Astrocyte (in vitro differentiated cells and primary cell): ENCODE measurements around the gene WBP1L. TPM values are rescaled to one million over a fixed set of nuclear protein-coding genes. Genes with fewer than 3 reads are reported as not detected.
"Not testable (repeated sequence)": the region's sequence is repeated elsewhere in the genome, so short reads cannot be mapped to it uniquely, and the experiment has no call there.

ENCODE experiments used
- DNase-seq: peaks from one replicate; pipeline ENCODE4 v3.0.0-alpha.2; 2010; ENCODE audit warnings: low read depth
- FAIRE-seq: peaks from 2 replicates; lab custom pipeline; 2011; peaks lifted over from hg19 to GRCh38; lab: Jason Lieb, UNC
- H2AFZ ChIP-seq: 2 replicates; pipeline ENCODE4 v1.6.0; 2012; ENCODE audit warnings: low read depth, low read length, inconsistent platforms
- H3K27ac ChIP-seq: 2 replicates; pipeline ENCODE4 v1.5.1; 2011; ENCODE audit warnings: low read depth, low read length, inconsistent platforms
- H3K27me3 ChIP-seq: 2 replicates; pipeline ENCODE4 v1.6.0; 2011; ENCODE audit warnings: low read length, inconsistent platforms; ENCODE audit not compliant: insufficient read depth
- H3K36me3 ChIP-seq: 2 replicates; pipeline ENCODE4 v1.5.1; 2011; ENCODE audit warnings: low read length, inconsistent platforms; ENCODE audit not compliant: insufficient read depth
- H3K4me1 ChIP-seq: 2 replicates; pipeline ENCODE4 v1.5.1; 2011; ENCODE audit warnings: low read length, inconsistent platforms; ENCODE audit not compliant: insufficient read depth
- H3K4me2 ChIP-seq: 2 replicates; pipeline ENCODE4 v1.6.0; 2012; ENCODE audit warnings: low read length, inconsistent platforms
- H3K4me3 ChIP-seq: 2 replicates; pipeline ENCODE4 v1.5.1; 2011; ENCODE audit warnings: low read depth, mild to moderate bottlenecking, low read length, inconsistent platforms; ENCODE audit not compliant: insufficient read depth
- H3K79me2 ChIP-seq: 2 replicates; pipeline ENCODE4 v1.6.0; 2012; ENCODE audit warnings: mild to moderate bottlenecking, low read length, inconsistent platforms; ENCODE audit not compliant: insufficient read depth
- H3K9ac ChIP-seq: 2 replicates; pipeline ENCODE4 v1.6.0; 2012; ENCODE audit warnings: mild to moderate bottlenecking, low read length, inconsistent platforms
- H3K9me3 ChIP-seq: 2 replicates; pipeline ENCODE4 v1.5.1; 2012; ENCODE audit warnings: low read depth, mild to moderate bottlenecking, low read length, inconsistent platforms; ENCODE audit not compliant: insufficient read depth
- H4K20me1 ChIP-seq: 2 replicates; pipeline ENCODE4 v1.6.0; 2012; ENCODE audit warnings: low read length, inconsistent platforms; ENCODE audit not compliant: insufficient read depth
- H3K27ac Mint-ChIP-seq: one replicate; pipeline ENCODE4 v1.8.0; 2021; ENCODE audit warnings: mild to moderate bottlenecking, mixed read lengths; ENCODE audit not compliant: unreplicated experiment
- H3K27me3 Mint-ChIP-seq: one replicate; pipeline ENCODE4 v1.8.0; 2021; ENCODE audit warnings: low read depth, mixed read lengths; ENCODE audit not compliant: unreplicated experiment
- H3K36me3 Mint-ChIP-seq: one replicate; pipeline ENCODE4 v1.8.0; 2021; ENCODE audit warnings: low read depth, mixed read lengths; ENCODE audit not compliant: unreplicated experiment
- H3K4me1 Mint-ChIP-seq: one replicate; pipeline ENCODE4 v1.8.0; 2021; ENCODE audit warnings: low read depth, mixed read lengths; ENCODE audit not compliant: unreplicated experiment
- H3K4me3 Mint-ChIP-seq: one replicate; pipeline ENCODE4 v1.8.0; 2021; ENCODE audit warnings: mild to moderate bottlenecking, moderate library complexity, mixed read lengths; ENCODE audit not compliant: unreplicated experiment
- H3K9me3 Mint-ChIP-seq: one replicate; pipeline ENCODE4 v1.8.0; 2021; ENCODE audit warnings: mild to moderate bottlenecking, mixed read lengths; ENCODE audit not compliant: unreplicated experiment
- EZH2 ChIP-seq: IDR thresholded peaks from 2 replicates; pipeline ENCODE4 v1.6.1; 2012; ENCODE audit warnings: mild to moderate bottlenecking, low read length, inconsistent platforms; ENCODE audit not compliant: insufficient read depth
- total RNA-seq: library from RNA; stranded (reverse); gene quantifications from 2 replicates; pipeline ENCODE4 v1.2.1, GENCODE V29; 2021
- TF ChIP-seq, protein P1 (sequence below): IDR thresholded peaks from 2 replicates; pipeline ENCODE4 v1.5.1; 2011; ENCODE audit warnings: low read depth, mild to moderate bottlenecking, inconsistent platforms, low read length, moderate library complexity; ENCODE audit not compliant: insufficient read depth

The WBP1L gene
- total RNA-seq, 1 donor from 2014 or later = 73.6 TPM

DNA sequence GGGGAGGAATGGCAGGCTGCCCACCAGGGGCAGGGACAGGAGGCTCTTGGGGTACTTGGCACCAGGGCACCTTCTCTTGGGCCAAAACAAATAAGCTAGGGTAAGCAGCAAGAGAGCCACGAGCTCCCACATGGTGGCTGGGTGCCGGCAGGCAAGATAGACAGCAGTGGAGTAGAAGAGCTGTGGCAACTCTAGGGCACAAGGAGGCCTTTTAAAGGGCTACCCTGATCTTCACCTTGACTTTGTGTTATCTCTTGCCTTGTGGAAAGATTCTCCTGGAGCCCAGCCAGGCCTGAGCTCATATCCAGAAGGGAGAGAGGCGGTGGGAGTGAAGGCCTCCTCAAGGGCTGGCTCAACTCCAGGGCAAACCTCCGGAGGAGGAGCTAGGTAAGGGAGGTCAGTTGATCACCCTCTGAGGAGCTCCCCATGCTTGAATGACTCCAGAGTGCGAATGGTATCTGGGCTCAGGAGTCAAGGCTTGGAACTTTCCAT, 93.5 kb downstream of the WBP1L start, which contains the start of gene CYP17A1:
Gene CYP17A1, minus strand, starts transcription at position 184 of the 492 bp plus-strand sequence. Its CDS starts 52 bp downstream, at position 132.
- Histone ChIP-seq H3K79me2 (no peaks in the 10 kb centered on the region), H3K27ac (no peak within 1 kb of the TSS), H3K9me3 (no peaks in the 10 kb centered on the region), H2AFZ (no peak within 1 kb of the TSS), H3K9ac (no peak within 1 kb of the TSS), H4K20me1 (no peaks in the 10 kb centered on the region), H3K4me2 (no peak within 1 kb of the TSS), H3K4me3 (no peak within 1 kb of the TSS), H3K4me1 (no peaks in the 10 kb centered on the region), H3K36me3 (no peaks in the 10 kb centered on the region), H3K27me3 (peaks cover 17% of the 10 kb centered on the region)
- H3K36me3 Mint-ChIP-seq = peaks cover 6% of the 10 kb centered on the region
- no peaks in the 10 kb centered on the region for H3K4me1 Mint-ChIP-seq
- H3K27me3 Mint-ChIP-seq = peaks cover 21% of the 10 kb centered on the region
- no peak for TF ChIP-seq EZH2
- TF ChIP-seq, protein P1, sequence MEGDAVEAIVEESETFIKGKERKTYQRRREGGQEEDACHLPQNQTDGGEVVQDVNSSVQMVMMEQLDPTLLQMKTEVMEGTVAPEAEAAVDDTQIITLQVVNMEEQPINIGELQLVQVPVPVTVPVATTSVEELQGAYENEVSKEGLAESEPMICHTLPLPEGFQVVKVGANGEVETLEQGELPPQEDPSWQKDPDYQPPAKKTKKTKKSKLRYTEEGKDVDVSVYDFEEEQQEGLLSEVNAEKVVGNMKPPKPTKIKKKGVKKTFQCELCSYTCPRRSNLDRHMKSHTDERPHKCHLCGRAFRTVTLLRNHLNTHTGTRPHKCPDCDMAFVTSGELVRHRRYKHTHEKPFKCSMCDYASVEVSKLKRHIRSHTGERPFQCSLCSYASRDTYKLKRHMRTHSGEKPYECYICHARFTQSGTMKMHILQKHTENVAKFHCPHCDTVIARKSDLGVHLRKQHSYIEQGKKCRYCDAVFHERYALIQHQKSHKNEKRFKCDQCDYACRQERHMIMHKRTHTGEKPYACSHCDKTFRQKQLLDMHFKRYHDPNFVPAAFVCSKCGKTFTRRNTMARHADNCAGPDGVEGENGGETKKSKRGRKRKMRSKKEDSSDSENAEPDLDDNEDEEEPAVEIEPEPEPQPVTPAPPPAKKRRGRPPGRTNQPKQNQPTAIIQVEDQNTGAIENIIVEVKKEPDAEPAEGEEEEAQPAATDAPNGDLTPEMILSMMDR = no peak
- peaks cover 25% of the 10 kb centered on the region for H3K9me3 Mint-ChIP-seq
- H3K4me3 Mint-ChIP-seq = no peak within 1 kb of the TSS
- H3K27ac Mint-ChIP-seq = no peak within 1 kb of the TSS
- FAIRE-seq (no peak), DNase-seq (no peak)

DNA sequence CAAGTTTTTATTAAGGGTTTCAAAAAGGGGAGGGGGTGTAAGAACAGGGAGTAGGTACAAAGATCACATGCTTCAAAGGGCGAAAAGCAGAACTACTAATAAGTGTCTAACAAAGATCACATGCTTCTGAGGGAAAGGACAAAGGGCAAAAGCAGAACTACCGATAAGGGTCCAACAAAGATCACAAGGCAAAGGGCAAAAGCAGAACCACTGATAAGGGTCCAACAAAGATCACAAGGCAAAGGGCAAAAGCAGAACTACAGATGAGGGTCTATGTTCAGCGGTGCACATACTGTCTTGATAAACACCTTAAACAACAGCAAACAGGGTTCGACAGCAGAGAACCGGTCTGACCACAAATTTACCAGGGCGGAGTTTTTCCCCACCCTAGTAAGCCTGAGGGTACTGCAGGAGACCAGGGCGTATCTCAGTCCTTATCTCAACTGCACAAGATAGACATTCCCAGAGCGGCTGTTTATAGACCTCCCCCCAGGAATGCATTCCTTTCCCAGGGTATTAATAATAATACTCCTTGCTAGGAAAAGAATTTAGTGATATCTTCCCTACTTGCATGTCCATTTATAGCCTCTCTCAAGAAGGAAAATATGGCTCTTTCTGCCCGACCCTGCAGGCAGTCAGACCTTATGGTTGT, 94.7 kb downstream of the WBP1L start:
- not testable (repeated sequence) for H3K27ac Mint-ChIP-seq, H4K20me1 ChIP-seq, H3K4me3 ChIP-seq, H3K4me3 Mint-ChIP-seq, DNase-seq, H3K36me3 Mint-ChIP-seq, H3K9me3 ChIP-seq, H3K27ac ChIP-seq, H3K9ac ChIP-seq, H3K4me1 Mint-ChIP-seq, H2AFZ ChIP-seq, H3K36me3 ChIP-seq, H3K79me2 ChIP-seq, H3K4me2 ChIP-seq, FAIRE-seq, H3K4me1 ChIP-seq
- peaks cover 17% of the 10 kb centered on the region for H3K27me3 ChIP-seq
- Mint-ChIP-seq H3K27me3 (peaks cover 28% of the 10 kb centered on the region), H3K9me3 (peaks cover 35% of the 10 kb centered on the region)

DNA sequence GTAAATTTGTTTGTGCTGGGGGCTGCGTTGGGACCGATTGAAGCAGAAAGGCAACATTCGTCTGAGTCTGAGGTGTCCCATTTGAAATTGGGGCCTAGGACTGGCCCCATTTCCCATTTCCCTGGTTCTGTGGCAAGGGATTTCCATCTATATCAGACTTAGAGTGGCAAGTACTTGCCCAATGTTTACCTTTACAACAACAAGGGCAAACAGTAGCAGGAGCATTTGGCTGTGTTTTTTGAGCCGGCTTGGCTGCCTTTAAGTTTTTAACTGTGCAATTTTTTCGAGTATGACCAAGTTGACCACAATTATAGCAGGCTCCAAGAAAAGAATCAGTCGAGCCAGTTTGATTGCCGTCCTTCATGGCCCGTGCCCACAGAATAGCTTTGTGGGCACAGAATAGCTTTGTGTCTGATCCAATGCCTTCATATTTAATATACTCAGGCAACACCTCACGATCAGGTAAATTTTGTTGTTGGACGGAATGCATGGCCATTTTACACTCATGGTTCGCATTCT, 98.1 kb downstream of the WBP1L start:
- peaks cover 45% of the 10 kb centered on the region for H3K9me3 Mint-ChIP-seq
- H3K27me3 ChIP-seq = peaks cover 9% of the 10 kb centered on the region
- no peak overlapping the region for H3K4me3 Mint-ChIP-seq

DNA sequence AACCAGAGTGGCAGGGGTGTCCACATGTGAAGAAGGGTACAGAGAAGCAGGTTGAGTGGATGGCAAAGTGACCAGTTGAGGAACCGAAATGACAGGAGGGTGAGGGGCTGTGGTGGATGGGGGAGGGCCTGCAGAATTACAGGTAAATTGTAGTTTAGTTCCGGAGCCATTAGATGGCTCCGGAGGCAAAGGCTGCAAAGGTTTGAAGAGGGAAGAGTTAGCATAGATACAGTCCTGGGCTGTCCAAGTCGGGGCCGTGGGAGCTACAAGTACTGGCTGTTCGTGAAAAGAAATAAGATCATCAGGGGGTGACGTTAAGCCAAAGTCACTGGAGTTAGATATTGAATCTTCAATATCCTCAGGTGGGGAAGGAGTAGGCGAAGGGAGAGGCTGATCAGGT, 99.4 kb downstream of the WBP1L start:
- H3K36me3 ChIP-seq, H3K27ac ChIP-seq, H3K4me3 ChIP-seq, H3K9ac ChIP-seq, H3K4me1 ChIP-seq, H3K4me3 Mint-ChIP-seq, H3K79me2 ChIP-seq, H3K36me3 Mint-ChIP-seq, H2AFZ ChIP-seq, H3K4me2 ChIP-seq, DNase-seq, H3K27ac Mint-ChIP-seq, H4K20me1 ChIP-seq, FAIRE-seq, H3K9me3 ChIP-seq, H3K27me3 ChIP-seq, H3K4me1 Mint-ChIP-seq: not testable (repeated sequence)
- Mint-ChIP-seq H3K27me3 (peaks cover 28% of the 10 kb centered on the region), H3K9me3 (peaks cover 38% of the 10 kb centered on the region)

More for the DNA sequence above, 98.1 kb downstream of the WBP1L start:
- Mint-ChIP-seq H3K27ac (no peak overlapping the region), H3K36me3 (peaks cover 6% of the 10 kb centered on the region), H3K27me3 (peaks cover 28% of the 10 kb centered on the region), H3K4me1 (no peaks in the 10 kb centered on the region)
- Histone ChIP-seq H3K4me1 (no peaks in the 10 kb centered on the region), H3K79me2 (no peaks in the 10 kb centered on the region), H4K20me1 (no peaks in the 10 kb centered on the region), H2AFZ (no peak overlapping the region), H3K4me3 (no peak overlapping the region), H3K27ac (no peak overlapping the region), H3K9ac (no peak overlapping the region), H3K36me3 (no peaks in the 10 kb centered on the region), H3K9me3 (no peaks in the 10 kb centered on the region), H3K4me2 (no peak overlapping the region)
- FAIRE-seq (no peak), DNase-seq (no peak)
- TF ChIP-seq, protein P1 = no peak
- TF ChIP-seq EZH2 = no peak
